HS-5 (cell line): ENCODE results near the gene KRTAP15-1.

ENCODE experiments used
- DNase-seq: peaks from one replicate; pipeline ENCODE4 v3.0.0-alpha.2; 2012; ENCODE audit warnings: low read depth

Gene KRTAP15-1

GRCh38 chr21:30439975-30440374 lies at the start of gene KRTAP15-1:
Gene KRTAP15-1, plus strand, starts transcription at chr21:30440275. Its CDS starts 53 bp downstream, at chr21:30440328.
- DNase-seq, result no peak

- DNase-seq, result no peak
Observed at GRCh38 chr21:30391492-30392025, 48.5 kb upstream of the KRTAP15-1 start.

GRCh38 chr21:30395731-30396130 lies 44.3 kb upstream of the KRTAP15-1 start, which contains the start of gene KRTAP13-1:
Gene KRTAP13-1, plus strand, starts transcription at chr21:30396031. Its CDS starts 56 bp downstream, at chr21:30396087.
- DNase-seq, result no peak

GRCh38 chr21:30408782-30409494 lies 31.1 kb upstream of the KRTAP15-1 start:
- DNase-seq, result peak; percentile 13

GRCh38 chr21:30415993-30416392 lies 24.1 kb upstream of the KRTAP15-1 start:
- no peak for DNase-seq

- no peak for DNase-seq
Observed at GRCh38 chr21:30425826-30426225, 14.2 kb upstream of the KRTAP15-1 start, which contains the start of gene KRTAP13-3. Gene KRTAP13-3, minus strand, starts transcription at chr21:30425926. Its CDS starts 14 bp downstream, at chr21:30425912.

- DNase-seq, result no peak
Observed at GRCh38 chr21:30426731-30427130, 13.3 kb upstream of the KRTAP15-1 start.

GRCh38 chr21:30430170-30430655 lies 9.9 kb upstream of the KRTAP15-1 start, which contains the start of gene KRTAP13-4:
Gene KRTAP13-4, plus strand, starts transcription at chr21:30430220. Its CDS starts 56 bp downstream, at chr21:30430276.
- no peak for DNase-seq

- peak; percentile 10 for DNase-seq
Observed at GRCh38 chr21:30434033-30434631, 5.9 kb upstream of the KRTAP15-1 start.

- DNase-seq, result no peak
Observed at GRCh38 chr21:30437010-30437565, 3.0 kb upstream of the KRTAP15-1 start.

- DNase-seq, result no peak
Observed at GRCh38 chr21:30443226-30443625, 3.2 kb downstream of the KRTAP15-1 start.

GRCh38 chr21:30444204-30444603 lies 4.1 kb downstream of the KRTAP15-1 start:
- no peak for DNase-seq

GRCh38 chr21:30447056-30447455 lies 7.0 kb downstream of the KRTAP15-1 start:
- DNase-seq, result no peak

GRCh38 chr21:30448514-30448913 lies 8.4 kb downstream of the KRTAP15-1 start:
- DNase-seq, result no peak

- no peak for DNase-seq
Observed at GRCh38 chr21:30463713-30464112, 23.6 kb downstream of the KRTAP15-1 start.

GRCh38 chr21:30468900-30469714 lies 29.0 kb downstream of the KRTAP15-1 start:
- DNase-seq, result no peak

GRCh38 chr21:30478004-30478403 lies 37.9 kb downstream of the KRTAP15-1 start:
- no peak for DNase-seq

- DNase-seq, result no peak
Observed at GRCh38 chr21:30479259-30479658, 39.2 kb downstream of the KRTAP15-1 start.

GRCh38 chr21:30480145-30480544 lies 40.1 kb downstream of the KRTAP15-1 start, which contains the start of gene KRTAP19-1:
Gene KRTAP19-1, minus strand, starts transcription at chr21:30480367. Its CDS starts 50 bp downstream, at chr21:30480317.
- DNase-seq, result no peak

GRCh38 chr21:30482130-30482529 lies 42.1 kb downstream of the KRTAP15-1 start:
- no peak for DNase-seq

- no peak for DNase-seq
Observed at GRCh38 chr21:30486180-30486579, 46.1 kb downstream of the KRTAP15-1 start.

GRCh38 chr21:30487336-30487735 lies 47.3 kb downstream of the KRTAP15-1 start, which contains the start of gene KRTAP19-2:
Gene KRTAP19-2, minus strand, starts transcription at chr21:30487436. Its CDS starts 88 bp downstream, at chr21:30487348.
- DNase-seq, result no peak
